Activated CD4-positive, alpha-beta T cell treated with anti-CD3 and anti-CD28 coated beads, Interleukin-2, amount 10 ng/mL, durations not matched to agents 24 days and 14 days (primary cell): ENCODE data around the gene REEP1. TPM values are rescaled to one million over a fixed set of nuclear protein-coding genes. Genes with fewer than 3 reads are reported as not detected.

Source experiments
- DNase-seq: peaks from one replicate; pipeline ENCODE4 v3.0.0; 2022
- H3K27ac Mint-ChIP-seq: one replicate; pipeline ENCODE4 v1.8.0; 2022; ENCODE audit warnings: mild to moderate bottlenecking, mixed read lengths
- H3K27me3 Mint-ChIP-seq: one replicate; pipeline ENCODE4 v1.8.0; 2022; ENCODE audit warnings: mixed read lengths
- H3K36me3 Mint-ChIP-seq: one replicate; pipeline ENCODE4 v1.8.0; 2022; ENCODE audit warnings: low read depth, mild to moderate bottlenecking, mixed read lengths
- H3K4me1 Mint-ChIP-seq: one replicate; pipeline ENCODE4 v1.8.0; 2021; ENCODE audit warnings: mixed read lengths
- H3K4me3 Mint-ChIP-seq: one replicate; pipeline ENCODE4 v1.8.0; 2022; ENCODE audit warnings: mild to moderate bottlenecking, moderate library complexity, mixed read lengths
- H3K9me3 Mint-ChIP-seq: one replicate; pipeline ENCODE4 v1.8.0; 2021; ENCODE audit warnings: mixed read lengths
- intact Hi-C: fragments of 100-400 bp; cut with micrococcal nuclease; formaldehyde crosslinking; loops from one replicate; pipeline ENCODE4 v1.15.1; 2023
- total RNA-seq: library from RNA; stranded (reverse); gene quantifications from 2 replicates; pipeline ENCODE4 v1.2.3, GENCODE V29; 2022

REEP1 gene
- total RNA-seq, 1 donor from 2014 or later, result 0.44 TPM

GRCh38 chr2:86308356-86308755 is 29.1 kb downstream of the REEP1 start:
- Mint-ChIP-seq H3K36me3 (no peaks in the 10 kb centered on the region), H3K4me1 (no peaks in the 10 kb centered on the region), H3K9me3 (no peaks in the 10 kb centered on the region), H3K27me3 (peaks cover 8% of the 10 kb centered on the region), H3K27ac (no peak overlapping the region), H3K4me3 (no peak overlapping the region)
- intact Hi-C loops, result no loop called here
- no peak for DNase-seq

- DNase-seq, result no peak
- intact Hi-C loops, result no loop called here
- Mint-ChIP-seq H3K27me3 (peaks cover 8% of the 10 kb centered on the region), H3K36me3 (no peaks in the 10 kb centered on the region), H3K27ac (no peak overlapping the region), H3K4me1 (no peaks in the 10 kb centered on the region), H3K4me3 (no peak overlapping the region), H3K9me3 (no peaks in the 10 kb centered on the region)
Measured at GRCh38 chr2:86307431-86307830, 30.0 kb downstream of the REEP1 start.

GRCh38 chr2:86305915-86306254 is 31.5 kb downstream of the REEP1 start:
- Mint-ChIP-seq H3K9me3 (no peaks in the 10 kb centered on the region), H3K4me1 (no peaks in the 10 kb centered on the region), H3K36me3 (no peaks in the 10 kb centered on the region), H3K27me3 (peaks cover 8% of the 10 kb centered on the region), H3K4me3 (no peak overlapping the region), H3K27ac (no peak overlapping the region)
- no peak for DNase-seq
- intact Hi-C loops, result no loop called here

GRCh38 chr2:86305195-86305914 is 32.1 kb downstream of the REEP1 start:
- intact Hi-C loops, result no loop called here
- Mint-ChIP-seq H3K27ac (no peak overlapping the region), H3K4me3 (no peak overlapping the region), H3K4me1 (no peaks in the 10 kb centered on the region), H3K36me3 (no peaks in the 10 kb centered on the region), H3K27me3 (peaks cover 10% of the 10 kb centered on the region), H3K9me3 (no peaks in the 10 kb centered on the region)
- no peak for DNase-seq

- no peaks in the 10 kb centered on the region for H3K4me1 Mint-ChIP-seq
- intact Hi-C loops, result no loop called here
- H3K36me3 Mint-ChIP-seq, result no peaks in the 10 kb centered on the region
- H3K4me3 Mint-ChIP-seq, result no peak overlapping the region
- DNase-seq, result no peak
- peaks cover 14% of the 10 kb centered on the region for H3K27me3 Mint-ChIP-seq
- H3K27ac Mint-ChIP-seq, result no peak overlapping the region
- no peaks in the 10 kb centered on the region for H3K9me3 Mint-ChIP-seq
Measured at GRCh38 chr2:86304416-86304815, 33.0 kb downstream of the REEP1 start.

- Mint-ChIP-seq H3K4me3 (no peak overlapping the region), H3K36me3 (no peaks in the 10 kb centered on the region), H3K27me3 (peaks cover 21% of the 10 kb centered on the region), H3K4me1 (no peaks in the 10 kb centered on the region), H3K9me3 (no peaks in the 10 kb centered on the region), H3K27ac (no peak overlapping the region)
- DNase-seq, result no peak
- intact Hi-C loops, result no loop called here
Measured at GRCh38 chr2:86302320-86302719, 35.1 kb downstream of the REEP1 start.

- Mint-ChIP-seq H3K4me1 (no peaks in the 10 kb centered on the region), H3K9me3 (no peaks in the 10 kb centered on the region), H3K36me3 (no peaks in the 10 kb centered on the region), H3K27ac (no peak overlapping the region), H3K4me3 (no peak overlapping the region), H3K27me3 (peaks cover 22% of the 10 kb centered on the region)
- intact Hi-C loops, result no loop called here
- DNase-seq, result no peak
Measured at GRCh38 chr2:86301711-86302202, 35.7 kb downstream of the REEP1 start.

GRCh38 chr2:86301009-86301408 is 36.4 kb downstream of the REEP1 start:
- intact Hi-C loops, result no loop called here
- H3K36me3 Mint-ChIP-seq, result no peaks in the 10 kb centered on the region
- DNase-seq, result no peak
- H3K4me3 Mint-ChIP-seq, result no peak overlapping the region
- H3K4me1 Mint-ChIP-seq, result no peaks in the 10 kb centered on the region
- no peaks in the 10 kb centered on the region for H3K9me3 Mint-ChIP-seq
- no peak overlapping the region for H3K27ac Mint-ChIP-seq
- peaks cover 19% of the 10 kb centered on the region for H3K27me3 Mint-ChIP-seq

- H3K27me3 Mint-ChIP-seq, result peaks cover 21% of the 10 kb centered on the region
- intact Hi-C loops, result no loop called here
- no peak overlapping the region for H3K4me3 Mint-ChIP-seq
- no peaks in the 10 kb centered on the region for H3K4me1 Mint-ChIP-seq
- H3K9me3 Mint-ChIP-seq, result no peaks in the 10 kb centered on the region
- no peak overlapping the region for H3K27ac Mint-ChIP-seq
- no peaks in the 10 kb centered on the region for H3K36me3 Mint-ChIP-seq
- no peak for DNase-seq
Measured at GRCh38 chr2:86300496-86300895, 36.9 kb downstream of the REEP1 start.

GRCh38 chr2:86298411-86299390 is 38.7 kb downstream of the REEP1 start:
- Mint-ChIP-seq H3K27me3 (peaks cover 23% of the 10 kb centered on the region), H3K36me3 (no peaks in the 10 kb centered on the region), H3K4me1 (no peaks in the 10 kb centered on the region), H3K27ac (no peak overlapping the region), H3K4me3 (no peak overlapping the region), H3K9me3 (no peaks in the 10 kb centered on the region)
- intact Hi-C loops, result loop anchor here (10.0 kb wide), 1 partner anchor 74 kb away; no protein-coding TSS in a partner anchor
- DNase-seq, result no peak

- Mint-ChIP-seq H3K27me3 (peaks cover 28% of the 10 kb centered on the region), H3K4me1 (no peaks in the 10 kb centered on the region), H3K9me3 (no peaks in the 10 kb centered on the region), H3K27ac (no peak overlapping the region), H3K36me3 (no peaks in the 10 kb centered on the region), H3K4me3 (no peak overlapping the region)
- DNase-seq, result peak; percentile 73
- intact Hi-C loops, result loop anchor here (10.0 kb wide), 1 partner anchor 73 kb away; no protein-coding TSS in a partner anchor
Measured at GRCh38 chr2:86297382-86298147, 39.9 kb downstream of the REEP1 start.

GRCh38 chr2:86296947-86297346 is 40.5 kb downstream of the REEP1 start:
- Mint-ChIP-seq H3K9me3 (no peaks in the 10 kb centered on the region), H3K27ac (no peak overlapping the region), H3K27me3 (peaks cover 28% of the 10 kb centered on the region), H3K4me3 (no peak overlapping the region), H3K4me1 (no peaks in the 10 kb centered on the region), H3K36me3 (no peaks in the 10 kb centered on the region)
- DNase-seq, result no peak
- intact Hi-C loops, result loop anchor here (10.0 kb wide), 1 partner anchor 72 kb away; no protein-coding TSS in a partner anchor

GRCh38 chr2:86295066-86295465 is 42.4 kb downstream of the REEP1 start:
- Mint-ChIP-seq H3K4me3 (no peak overlapping the region), H3K9me3 (no peaks in the 10 kb centered on the region), H3K27ac (no peak overlapping the region), H3K27me3 (peaks cover 26% of the 10 kb centered on the region), H3K36me3 (no peaks in the 10 kb centered on the region), H3K4me1 (no peaks in the 10 kb centered on the region)
- DNase-seq, result no peak
- intact Hi-C loops, result loop anchor here (10.0 kb wide), 1 partner anchor 70 kb away; no protein-coding TSS in a partner anchor
